B cell (primary cell): ENCODE data around the gene LRPPRC. TPM values are rescaled to one million over a fixed set of nuclear protein-coding genes. Genes with fewer than 3 reads are reported as not detected.

Experiments used
- ATAC-seq: fragments of 200-7000 bp; cut with Tn5 transposase; one replicate; pipeline ENCODE4 v1.10.0; 2021; ENCODE audit warnings: low read depth, mild to moderate bottlenecking, moderate number of reproducible peaks, moderate library complexity
- CTCF ChIA-PET: fragments of 350-600 bp; sonication (Branson Sonifier 250); formaldehyde crosslinking; loops from one replicate; lab custom pipeline; 2021; ENCODE audit warnings: antibody characterized with exemption, inconsistent platforms; lab: Charles Lee
- POLR2A ChIA-PET: fragments of 350-600 bp; sonication (Branson Sonifier 250); formaldehyde crosslinking; loops from one replicate; lab custom pipeline; 2021; ENCODE audit warnings: antibody characterized with exemption; lab: Charles Lee
- DNase-seq: peaks from one replicate; pipeline ENCODE4 v3.0.0; 2013
- H2AFZ ChIP-seq: 2 replicates; pipeline ENCODE4 v1.6.1; 2012; ENCODE audit warnings: mild to moderate bottlenecking, low read depth, low read length; ENCODE audit not compliant: insufficient read depth, poor library complexity, severe bottlenecking
- H3K27ac ChIP-seq, 2 donors: 1 replicate in 1 of 2; 2 replicates in 1 of 2; pipeline ENCODE4 v1.5.1; 2012 to 2013; ENCODE audit warnings: low read length in 2 of 2, mild to moderate bottlenecking in 2 of 2, moderate library complexity in 1 of 2
- H3K27me3 ChIP-seq, 4 experiments: fragments of 200-600 bp in 1 of 4; sonication (generic) in 1 of 4; replicated peaks in 1 of 4; 1 replicate in 2 of 4; 2 replicates in 2 of 4; pipeline versions ENCODE4 v1.6.1 to v1.7.0; 2013 to 2016; ENCODE audit warnings: low read length in 3 of 4, mild to moderate bottlenecking in 2 of 4, mixed read lengths in 1 of 4, moderate library complexity in 1 of 4; ENCODE audit not compliant: insufficient read depth in 4 of 4, control insufficient read depth in 3 of 4; ENCODE audit errors: control extremely low read depth in 1 of 4
- H3K36me3 ChIP-seq, 2 experiments: replicated peaks in 1 of 2; 1 replicate in 1 of 2; 2 replicates in 1 of 2; pipeline versions ENCODE4 v1.6.1 to v1.7.1; 2013; ENCODE audit warnings: low read length in 1 of 2; ENCODE audit not compliant: insufficient read depth in 2 of 2, control insufficient read depth in 1 of 2; ENCODE audit errors: control extremely low read depth in 1 of 2, extremely low read depth in 1 of 2
- H3K4me1 ChIP-seq, 2 donors: fragments of 200-600 bp in 1 of 2; sonication (generic) in 1 of 2; 1 replicate in 1 of 2; 2 replicates in 1 of 2; pipeline versions ENCODE4 v1.5.1 to v1.6.1; 2013 to 2017; ENCODE audit warnings: low read length in 2 of 2; ENCODE audit not compliant: control insufficient read depth in 2 of 2, insufficient read depth in 2 of 2
- H3K4me2 ChIP-seq: replicated peaks from 2 replicates; pipeline ENCODE3; 2012; ENCODE audit warnings: mild to moderate bottlenecking, low read depth, low read length; ENCODE audit not compliant: poor library complexity, severe bottlenecking
- H3K4me3 ChIP-seq, 5 experiments: fragments of 200-600 bp in 1 of 5; sonication (generic) in 1 of 5; 1 replicate in 3 of 5; 2 replicates in 2 of 5; pipeline versions ENCODE4 v1.5.1 to v1.7.0; 2011 to 2016; ENCODE audit warnings: low read length in 4 of 5, mild to moderate bottlenecking in 4 of 5, low read depth in 2 of 5, control low read depth in 1 of 5, moderate library complexity in 1 of 5; ENCODE audit not compliant: insufficient read depth in 1 of 5; ENCODE audit errors: control extremely low read depth in 1 of 5, extremely low read depth in 1 of 5
- H3K79me2 ChIP-seq: fragments of 200-600 bp; sonication (generic); one replicate; pipeline ENCODE4 v1.6.0; 2016; ENCODE audit warnings: low read length; ENCODE audit not compliant: control insufficient read depth, insufficient read depth
- H3K9ac ChIP-seq: fragments of 200-600 bp; sonication (generic); 2 replicates; pipeline ENCODE4 v1.6.1; 2017; ENCODE audit warnings: mild to moderate bottlenecking, low read length, moderate library complexity
- H3K9me3 ChIP-seq, 3 donors: one replicate each; pipeline versions ENCODE4 v1.6.1 to v1.7.1; 2013; ENCODE audit warnings: low read length in 2 of 3; ENCODE audit not compliant: control insufficient read depth in 2 of 3, insufficient read depth in 1 of 3; ENCODE audit errors: control extremely low read depth in 1 of 3
- H4K20me1 ChIP-seq: 2 replicates; pipeline ENCODE4 v1.6.0; 2012; ENCODE audit warnings: mild to moderate bottlenecking, low read length; ENCODE audit not compliant: insufficient read depth, control insufficient read depth, poor library complexity, severe bottlenecking
- H3K27ac Mint-ChIP-seq: one replicate; pipeline ENCODE4 v1.8.0; 2021; ENCODE audit warnings: mixed read lengths
- H3K27me3 Mint-ChIP-seq: one replicate; pipeline ENCODE4 v1.8.0; 2021; ENCODE audit warnings: mixed read lengths
- H3K4me1 Mint-ChIP-seq: one replicate; pipeline ENCODE4 v1.8.0; 2021; ENCODE audit warnings: mixed read lengths
- H3K4me3 Mint-ChIP-seq: one replicate; pipeline ENCODE4 v1.8.0; 2021; ENCODE audit warnings: mixed read lengths
- H3K9me3 Mint-ChIP-seq: one replicate; pipeline ENCODE4 v1.8.0; 2022; ENCODE audit warnings: mixed read lengths; ENCODE audit not compliant: insufficient read depth
- CTCF ChIP-seq: fragments of 200-600 bp; IDR thresholded peaks from one replicate; pipeline ENCODE4 v1.8.0; 2022; ENCODE audit warnings: antibody characterized with exemption, mild to moderate bottlenecking
- EZH2 ChIP-seq: IDR thresholded peaks from 2 replicates; pipeline ENCODE4 v1.6.1; 2012; ENCODE audit warnings: borderline replicate concordance, low read depth, mild to moderate bottlenecking, moderate library complexity, low read length; ENCODE audit not compliant: insufficient read depth, poor library complexity, severe bottlenecking
- WGBS: methylation state at CpG from one replicate; pipeline ENCODE4 v1.1.5; 2013; ENCODE audit warnings: missing lambda C conversion rate; ENCODE audit not compliant: insufficient coverage; 5-methylcytosine and 5-hydroxymethylcytosine counted together
- intact Hi-C: fragments of 100-400 bp; cut with micrococcal nuclease; formaldehyde crosslinking; loops from one replicate; pipeline ENCODE4 v1.10.0; 2022
- polyA plus RNA-seq: library from polyadenylated mRNA; depleted of rRNA; stranded (reverse); fragments of >200 nt; gene quantifications from 2 replicates; pipeline ENCODE4 v1.2.3, GENCODE V29; 2012
- total RNA-seq, 2 donors: library from RNA; stranded (reverse); fragments of 120-200 nt in 1 of 2; gene quantifications; 1 replicate in 1 of 2; 2 replicates in 1 of 2; pipeline versions ENCODE4 v1.2.3 to v1.2.4, GENCODE V29; 2013 to 2022

LRPPRC gene
- total and polyA plus RNA-seq, 2 donors (not counting 1 experiment from before 2014, with no cell fraction given): 17.6 to 75.6 TPM

- no peaks in the 10 kb centered on the region for H3K9me3 Mint-ChIP-seq
- H3K27me3 Mint-ChIP-seq: peaks cover 7% of the 10 kb centered on the region
- H3K27ac Mint-ChIP-seq: no peak overlapping the region
- CTCF ChIA-PET: interaction anchor here (0.6 to 1.4 kb wide), 3 partner anchors 18 to 441 kb away, joined by 3 read pairs; no protein-coding TSS in a partner anchor
- no peaks in the 10 kb centered on the region for H3K36me3 ChIP-seq
- no peak overlapping the region for H3K4me3 Mint-ChIP-seq
- H3K4me1 Mint-ChIP-seq: no peaks in the 10 kb centered on the region
- no peak overlapping the region for H3K4me3 ChIP-seq
- H3K9me3 ChIP-seq: no peaks in the 10 kb centered on the region
- intact Hi-C loops: no loop called here
- no peak overlapping the region for H2AFZ ChIP-seq
- no peak overlapping the region for H3K4me2 ChIP-seq
- POLR2A ChIA-PET: no interaction called here
- TF ChIP-seq EZH2 (no peak), CTCF (no peak)
- H3K27ac ChIP-seq: no peak overlapping the region
- no CpG with 5 or more reads among the region's 6 CpGs for WGBS
- DNase-seq (no peak), ATAC-seq (no peak)
- H3K9ac ChIP-seq: no peak overlapping the region
- H4K20me1 ChIP-seq: no peaks in the 10 kb centered on the region
- no peaks in the 10 kb centered on the region for H3K79me2 ChIP-seq
- no peaks in the 10 kb centered on the region for H3K27me3 ChIP-seq
- H3K4me1 ChIP-seq: no peaks in the 10 kb centered on the region
These were observed 42.5 kb upstream of the LRPPRC start for GRCh38 chr2:44038277-44038676.

- WGBS: 100% methylated on average over 1 of the region's 2 CpGs
- POLR2A ChIA-PET: no interaction called here
- no peak overlapping the region for H3K4me3 Mint-ChIP-seq
- Histone ChIP-seq H3K4me1 (no peaks in the 10 kb centered on the region), H3K4me3 (no peak overlapping the region), H2AFZ (no peak overlapping the region), H3K79me2 (no peaks in the 10 kb centered on the region), H3K4me2 (no peak overlapping the region), H3K27ac (no peak overlapping the region), H3K9ac (no peak overlapping the region), H3K36me3 (no peaks in the 10 kb centered on the region), H3K27me3 (peaks cover 0 to 4% (median 0%) of the 10 kb centered on the region in 4 experiments), H3K9me3 (no peaks in the 10 kb centered on the region), H4K20me1 (no peaks in the 10 kb centered on the region)
- peaks cover 17% of the 10 kb centered on the region for H3K27me3 Mint-ChIP-seq
- no peak for TF ChIP-seq CTCF
- no peak for TF ChIP-seq EZH2
- CTCF ChIA-PET: interaction anchor here (1.4 kb wide), 1 partner anchor 19 kb away, joined by 3 read pairs; no protein-coding TSS in a partner anchor
- DNase-seq: no peak
- no peak overlapping the region for H3K27ac Mint-ChIP-seq
- no peaks in the 10 kb centered on the region for H3K4me1 Mint-ChIP-seq
- no peak for ATAC-seq
- intact Hi-C loops: no loop called here
- no peaks in the 10 kb centered on the region for H3K9me3 Mint-ChIP-seq
These were observed 41.4 kb upstream of the LRPPRC start for GRCh38 chr2:44037221-44037620.
